Tibial nerve (tissue), 4 donors: ENCODE measurements around the gene ZNF674. TPM values are rescaled to one million over a fixed set of nuclear protein-coding genes. Genes with fewer than 3 reads are reported as not detected.

ENCODE experiments used
- DNase-seq, 2 donors: peaks; one replicate each; pipeline ENCODE4 v3.0.0-alpha.2; 2019; ENCODE audit warnings: low spot score in 2 of 2
- H3K27ac ChIP-seq, 4 donors: fragments of 200-600 bp; sonication (generic) in 3 of 4; one replicate each; pipeline ENCODE4 v1.5.1; 2017 to 2019; ENCODE audit warnings: mild to moderate bottlenecking in 1 of 4
- H3K27me3 ChIP-seq, 2 donors: fragments of 200-600 bp; sonication (generic) in 1 of 2; one replicate each; pipeline versions ENCODE4 v1.5.1 to v1.6.0; 2017 to 2019
- H3K36me3 ChIP-seq, 3 donors: fragments of 200-600 bp; sonication (generic); one replicate each; pipeline ENCODE4 v1.5.1; 2018 to 2019
- H3K4me1 ChIP-seq, 4 donors: fragments of 200-600 bp; sonication (generic) in 3 of 4; one replicate each; pipeline ENCODE4 v1.5.1; 2017 to 2019
- H3K4me3 ChIP-seq, 4 donors: fragments of 200-600 bp; sonication (generic) in 3 of 4; one replicate each; pipeline ENCODE4 v1.5.1; 2017 to 2019; ENCODE audit warnings: mild to moderate bottlenecking in 1 of 4, moderate library complexity in 1 of 4
- H3K9me3 ChIP-seq, 4 donors: fragments of 200-600 bp; sonication (generic) in 3 of 4; one replicate each; pipeline ENCODE4 v1.5.1; 2017 to 2019
- CTCF ChIP-seq, 5 experiments: fragments of 200-600 bp in 3 of 5; fragments of 450-650 bp in 2 of 5; sonication (generic) in 3 of 5; IDR thresholded peaks; one replicate each; pipeline ENCODE4 v1.5.1; 2016 to 2019; ENCODE audit warnings: antibody characterized with exemption in 5 of 5, mild to moderate bottlenecking in 3 of 5, moderate library complexity in 2 of 5
- EP300 ChIP-seq, 2 donors: sonication (generic); formaldehyde crosslinking; IDR thresholded peaks; one replicate each; pipeline ENCODE4 v1.6.1; 2017; ENCODE audit warnings: antibody characterized with exemption in 2 of 2, mild to moderate bottlenecking in 1 of 2
- POLR2A ChIP-seq, 2 donors: fragments of 450-650 bp; IDR thresholded peaks; one replicate each; pipeline ENCODE4 v1.6.1; 2017; ENCODE audit warnings: antibody characterized with exemption in 2 of 2, mild to moderate bottlenecking in 2 of 2, moderate library complexity in 2 of 2
- WGBS, 2 donors: methylation state at CpG; one replicate each; pipeline ENCODE4 v1.1.5; 2018; 5-methylcytosine and 5-hydroxymethylcytosine counted together
- total RNA-seq, 4 donors: library from RNA; depleted of rRNA; stranded (reverse); fragments of >200 nt; gene quantifications; one replicate each; pipeline ENCODE4 v1.1.0, GENCODE V29; 2016

The ZNF674 gene
- total RNA-seq, 4 donors from 2014 or later: 3.1 to 16.2 (median 4.6) TPM

DNA sequence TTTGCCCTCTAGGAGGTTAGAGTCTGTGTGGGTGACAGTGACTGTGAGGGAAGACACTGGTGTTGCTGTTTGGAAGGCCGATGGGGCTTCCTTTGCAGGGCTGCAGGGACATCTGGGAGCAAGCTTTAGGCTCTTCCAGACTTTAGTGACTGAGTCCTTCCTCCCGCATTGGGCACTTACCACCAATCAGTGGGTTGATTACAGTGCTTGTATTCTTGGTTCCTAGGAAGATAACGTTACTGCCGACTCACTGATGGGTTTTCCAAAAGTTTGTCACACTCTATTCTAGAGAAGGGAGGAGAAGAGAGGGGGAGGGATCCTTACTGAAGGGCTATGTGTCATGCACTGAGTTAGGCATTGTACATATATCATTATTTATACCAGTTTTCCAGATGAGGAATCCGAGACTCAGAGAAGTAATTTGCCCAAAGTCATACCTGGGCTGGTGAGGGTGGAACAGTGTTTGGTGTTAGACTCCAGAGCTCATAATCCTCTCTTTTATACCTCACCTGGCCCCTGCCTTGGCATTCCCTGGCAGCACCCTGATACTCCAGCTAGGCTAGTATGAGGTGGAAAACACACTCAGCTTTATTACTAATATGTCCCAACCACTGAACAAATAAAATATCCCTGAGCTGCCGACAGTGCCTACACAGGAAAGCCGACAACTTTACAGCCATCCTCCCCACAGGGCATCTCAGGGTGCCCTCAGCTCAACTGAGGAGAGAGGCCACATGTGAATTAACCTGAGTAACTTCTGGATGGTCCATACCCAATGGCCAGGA, 32.2 kb upstream of the ZNF674 start:
- H3K9me3 ChIP-seq: no peaks in the 10 kb centered on the region
- no peak for DNase-seq
- peaks cover 0 to 19% (median 0%) of the 10 kb centered on the region in 4 donors for H3K4me1 ChIP-seq
- WGBS, 2 donors: 71 to 85% methylated on average over 6 to 7 of the region's 7 CpGs
- no peaks in the 10 kb centered on the region for H3K27me3 ChIP-seq
- H3K27ac ChIP-seq: no peak overlapping the region
- no peaks in the 10 kb centered on the region for H3K36me3 ChIP-seq
- peak overlapping the region in 1 of 4 donors; percentile 72 for H3K4me3 ChIP-seq
- TF ChIP-seq EP300 (IDR thresholded peaks at IDR 0.05): no peak
- TF ChIP-seq POLR2A (IDR thresholded peaks at IDR 0.05): no peak
- no peak for TF ChIP-seq CTCF (IDR thresholded peaks at IDR 0.05)

GRCh38 chrX:46576458-46576857, 31.2 kb upstream of the ZNF674 start:
- Histone ChIP-seq H3K27ac (peak overlapping the region in 1 of 4 donors; percentile 80), H3K36me3 (no peaks in the 10 kb centered on the region), H3K27me3 (no peaks in the 10 kb centered on the region), H3K4me1 (peaks cover 0 to 17% (median 0%) of the 10 kb centered on the region in 4 donors), H3K4me3 (peak overlapping the region in 1 of 4 donors; percentile 72), H3K9me3 (no peaks in the 10 kb centered on the region)
- 28 to 44% methylated on average over 3 of the region's 3 CpGs for WGBS, 2 donors
- TF ChIP-seq EP300 (IDR thresholded peaks at IDR 0.05): no peak
- no peak for TF ChIP-seq CTCF (IDR thresholded peaks at IDR 0.05)
- TF ChIP-seq POLR2A (IDR thresholded peaks at IDR 0.05): no peak
- peak in 1 of 2 donors; percentile 7 for DNase-seq

DNA sequence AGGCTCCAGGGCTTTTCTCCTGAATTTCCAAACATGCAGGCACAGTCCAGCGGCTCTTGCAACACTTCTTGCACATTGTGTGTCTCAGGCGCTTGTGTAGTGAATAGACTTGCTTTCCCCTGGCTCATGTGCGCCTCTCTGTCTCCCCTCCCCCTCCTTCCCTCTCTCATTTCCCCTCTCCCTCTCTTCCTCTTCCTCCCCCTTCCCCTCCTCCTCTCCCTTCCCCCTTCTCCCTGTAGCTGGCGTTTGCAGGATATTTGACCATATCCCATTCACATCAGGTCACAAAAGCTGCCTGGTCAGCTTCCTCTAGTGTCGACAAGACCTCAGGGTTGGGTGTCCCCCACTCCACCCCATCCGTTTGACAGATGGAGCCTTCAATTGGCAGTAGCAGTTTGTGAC, 30.8 kb upstream of the ZNF674 start:
- peak overlapping the region in 3 of 4 donors; percentile 39 to 72 (median 62) for H3K4me3 ChIP-seq

DNA sequence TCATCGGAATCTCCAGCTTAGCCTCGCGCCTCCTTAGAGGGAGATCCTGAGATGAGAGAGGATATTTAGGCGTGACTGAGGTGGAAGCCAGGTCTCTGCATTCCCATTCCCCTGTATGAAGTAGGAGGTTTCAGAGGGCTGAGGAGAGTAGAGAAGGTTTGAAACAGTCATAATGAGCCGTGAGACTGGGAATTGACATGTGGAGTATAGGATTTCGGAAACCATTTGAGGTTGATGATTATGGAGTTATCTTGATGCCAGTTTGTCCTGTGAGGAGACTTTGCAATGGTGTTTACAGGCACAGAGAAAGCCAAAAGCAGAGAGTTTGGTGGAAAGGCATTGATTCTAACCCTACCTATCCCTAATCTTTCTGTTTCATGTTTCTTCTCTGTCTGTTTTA, 30.4 kb upstream of the ZNF674 start:
- DNase-seq: no peak
- H3K9me3 ChIP-seq: no peaks in the 10 kb centered on the region
- no peak for TF ChIP-seq EP300 (IDR thresholded peaks at IDR 0.05)
- no peak for TF ChIP-seq CTCF (IDR thresholded peaks at IDR 0.05)
- no peak for TF ChIP-seq POLR2A (IDR thresholded peaks at IDR 0.05)
- peak overlapping the region; percentile 23 to 72 (median 50) for H3K4me3 ChIP-seq
- H3K27me3 ChIP-seq: no peaks in the 10 kb centered on the region
- peak overlapping the region in 1 of 4 donors; percentile 80 for H3K27ac ChIP-seq
- WGBS, 2 donors: 41 to 64% methylated on average over 6 of the region's 6 CpGs
- peaks cover 0 to 17% (median 0%) of the 10 kb centered on the region in 4 donors for H3K4me1 ChIP-seq
- no peaks in the 10 kb centered on the region for H3K36me3 ChIP-seq

More for the DNA sequence above, 30.8 kb upstream of the ZNF674 start:
- no peaks in the 10 kb centered on the region for H3K9me3 ChIP-seq
- WGBS, 2 donors: 10 to 28% methylated on average over 6 of the region's 6 CpGs
- no peaks in the 10 kb centered on the region for H3K36me3 ChIP-seq
- peaks cover 0 to 17% (median 0%) of the 10 kb centered on the region in 4 donors for H3K4me1 ChIP-seq
- H3K27ac ChIP-seq: peak overlapping the region in 1 of 4 donors; percentile 80
- peak in 1 of 2 donors; percentile 49 for DNase-seq
- TF ChIP-seq EP300 (IDR thresholded peaks at IDR 0.05): peak in 1 of 2 donors; percentile 24
- no peak for TF ChIP-seq CTCF (IDR thresholded peaks at IDR 0.05)
- no peaks in the 10 kb centered on the region for H3K27me3 ChIP-seq

- WGBS, 2 donors: 0 to 64% methylated on average over 4 to 71 of the region's 90 CpGs
Measured at GRCh38 chrX:46574774-46575381, 29.7 kb upstream of the ZNF674 start.

More at GRCh38 chrX:46574774-46575381, 29.7 kb upstream of the ZNF674 start:
- H3K4me1 ChIP-seq: peaks cover 0 to 17% (median 0%) of the 10 kb centered on the region in 4 donors
- H3K27ac ChIP-seq: peak overlapping the region in 2 of 4 donors; percentile 74 to 80
- no peaks in the 10 kb centered on the region for H3K27me3 ChIP-seq
- H3K9me3 ChIP-seq: no peaks in the 10 kb centered on the region
- TF ChIP-seq CTCF (IDR thresholded peaks at IDR 0.05) (no peak), POLR2A (IDR thresholded peaks at IDR 0.05) (no peak)
- H3K36me3 ChIP-seq: no peaks in the 10 kb centered on the region
- DNase-seq: no peak
- H3K4me3 ChIP-seq: peak overlapping the region; percentile 39 to 72 (median 62)
